HepG2 (cell line): ENCODE results near the gene MTRFR. TPM values are rescaled to one million over a fixed set of nuclear protein-coding genes. Genes with fewer than 3 reads are reported as not detected.

Experiments
- CBX5 ChIP-seq: sonication (generic); formaldehyde crosslinking; IDR thresholded peaks from 2 replicates; pipeline ENCODE4 v1.4.0; 2020; ENCODE audit warnings: missing genetic modification reagents, borderline replicate concordance
- HDAC6 ChIP-seq: fragments of 200-600 bp; sonication (generic); IDR thresholded peaks from 2 replicates; pipeline ENCODE4 v1.7.0; 2017; ENCODE audit warnings: mild to moderate bottlenecking, antibody characterized with exemption, low read length, low read depth
- MATR3 ChIP-seq: sonication (generic); formaldehyde crosslinking; IDR thresholded peaks from 2 replicates; pipeline ENCODE4 v1.4.0; 2020; ENCODE audit warnings: missing genetic modification reagents
- NBN ChIP-seq: fragments of 450-650 bp; conservative IDR thresholded peaks from 2 replicates; pipeline ENCODE4 v1.6.1; 2017
- ONECUT2 ChIP-seq: sonication (generic); formaldehyde crosslinking; IDR thresholded peaks from 2 replicates; pipeline ENCODE4 v1.4.0; 2020; ENCODE audit warnings: missing genetic modification reagents
- SOX13 ChIP-seq, 3 experiments: fragments of 450-650 bp in 1 of 3; sonication (generic) in 1 of 3; formaldehyde crosslinking in 1 of 3; IDR thresholded peaks in 2 of 3; conservative IDR thresholded peaks in 1 of 3; 2 replicates each; pipeline versions ENCODE4 v1.5.0 to v1.6.1; 2016 to 2020; ENCODE audit warnings: antibody characterized with exemption in 1 of 3, mild to moderate bottlenecking in 1 of 3, missing compliant biosample characterization in 1 of 3, missing genetic modification reagents in 1 of 3, moderate library complexity in 1 of 3
- ZNF30 ChIP-seq: sonication (generic); formaldehyde crosslinking; IDR thresholded peaks from 2 replicates; pipeline ENCODE4 v1.5.0; 2020; ENCODE audit warnings: mild to moderate bottlenecking, missing genetic modification reagents
- ZNF569 ChIP-seq: sonication (generic); formaldehyde crosslinking; IDR thresholded peaks from 2 replicates; pipeline ENCODE4 v1.5.0; 2020; ENCODE audit warnings: mild to moderate bottlenecking, missing genetic modification reagents, moderate library complexity, borderline replicate concordance
- polyA plus RNA-seq, 8 experiments: library from polyadenylated mRNA; depleted of rRNA in 3 of 8; stranded (reverse) in 7 of 8; unstranded in 1 of 8; fragments of >200 nt; fragmentation: Illumina TruSeq in 4 of 8; extraction: Trizol in 4 of 8; gene quantifications; 2 replicates each; pipeline versions ENCODE4 v1.2.1 to v1.2.3, GENCODE V29; 2011 to 2016; ENCODE audit warnings: low read depth in 4 of 8, missing spikeins in 1 of 8, mixed read lengths in 1 of 8; ENCODE audit not compliant: insufficient read depth in 1 of 8
- total RNA-seq, 5 experiments: library from RNA; depleted of rRNA; stranded (reverse); fragments of >200 nt; fragmentation: Illumina TruSeq; extraction: Trizol; gene quantifications; 2 replicates each; pipeline ENCODE4 v1.2.3, GENCODE V29; 2016; ENCODE audit warnings: low read depth in 1 of 5
- TF ChIP-seq, protein P1 (sequence below), 2 experiments: fragments of 450-650 bp in 1 of 2; sonication (generic) in 1 of 2; formaldehyde crosslinking in 1 of 2; IDR thresholded peaks; 2 replicates each; pipeline versions ENCODE4 v1.6.1 to v1.8.0; 2016 to 2022; ENCODE audit warnings: antibody characterized with exemption in 1 of 2, mild to moderate bottlenecking in 1 of 2, missing genetic modification reagents in 1 of 2
- TF ChIP-seq, protein P2 (sequence below): sonication (generic); formaldehyde crosslinking; conservative IDR thresholded peaks from 2 replicates; pipeline ENCODE4 v1.8.0; 2022; ENCODE audit warnings: missing genetic modification reagents
- TF ChIP-seq, protein P3 (sequence below): sonication (generic); formaldehyde crosslinking; IDR thresholded peaks from 2 replicates; pipeline ENCODE4 v1.4.0; 2020; ENCODE audit warnings: mild to moderate bottlenecking, missing genetic modification reagents
- TF ChIP-seq, protein P4 (sequence below): sonication (generic); formaldehyde crosslinking; IDR thresholded peaks from 2 replicates; pipeline ENCODE4 v1.4.0; 2020; ENCODE audit warnings: missing genetic modification reagents
- TF ChIP-seq, protein P5 (sequence below): sonication (generic); formaldehyde crosslinking; IDR thresholded peaks from 2 replicates; pipeline ENCODE4 v1.5.0; 2020; ENCODE audit warnings: missing genetic modification reagents, mild to moderate bottlenecking, borderline replicate concordance

Gene MTRFR
- total and polyA plus RNA-seq, 2 of the 13 experiments (the other 11 are each of a cell fraction or from before 2014, with no cell fraction given) = 7.1 to 9.9 TPM

DNA sequence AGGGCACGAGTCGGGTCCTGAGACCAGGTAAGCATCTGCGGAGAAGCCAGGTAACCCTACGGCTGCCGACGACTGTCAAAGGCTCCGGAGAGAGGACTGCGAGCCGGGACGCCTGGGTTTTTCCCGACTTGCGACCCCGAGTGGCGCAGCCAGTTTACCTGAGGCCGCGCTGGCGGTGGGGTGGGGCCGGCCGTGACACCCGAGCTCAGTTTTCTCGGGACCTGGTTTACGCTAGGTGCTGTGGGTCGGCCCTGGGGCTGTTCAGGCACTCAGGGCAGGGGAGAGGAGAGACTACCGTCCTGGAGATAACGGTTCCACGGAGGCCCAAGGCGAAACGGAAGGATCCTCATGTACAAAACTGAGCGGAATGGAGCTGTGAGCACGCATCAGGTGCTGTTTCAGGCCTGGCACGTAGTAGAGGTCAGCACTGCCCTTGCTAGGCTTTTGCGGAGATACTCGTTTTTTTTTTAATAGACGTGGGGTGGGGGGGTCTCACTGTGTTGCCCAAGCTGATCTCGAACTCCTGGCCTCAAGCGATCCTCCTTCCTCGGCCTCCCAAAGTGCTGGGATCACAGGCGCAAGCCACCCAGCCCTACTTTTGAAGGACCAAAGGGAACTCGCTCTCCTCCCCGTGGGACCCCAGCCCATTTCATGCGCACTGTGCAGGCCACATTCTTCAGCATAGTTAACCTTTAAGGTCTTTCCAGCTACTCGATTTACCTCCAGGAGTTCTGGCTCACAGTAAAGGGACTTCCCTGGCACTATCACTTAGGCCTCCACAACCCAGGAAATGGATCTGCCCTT lies 471 bp downstream of the MTRFR start (continued):
- TF ChIP-seq, protein P1, sequence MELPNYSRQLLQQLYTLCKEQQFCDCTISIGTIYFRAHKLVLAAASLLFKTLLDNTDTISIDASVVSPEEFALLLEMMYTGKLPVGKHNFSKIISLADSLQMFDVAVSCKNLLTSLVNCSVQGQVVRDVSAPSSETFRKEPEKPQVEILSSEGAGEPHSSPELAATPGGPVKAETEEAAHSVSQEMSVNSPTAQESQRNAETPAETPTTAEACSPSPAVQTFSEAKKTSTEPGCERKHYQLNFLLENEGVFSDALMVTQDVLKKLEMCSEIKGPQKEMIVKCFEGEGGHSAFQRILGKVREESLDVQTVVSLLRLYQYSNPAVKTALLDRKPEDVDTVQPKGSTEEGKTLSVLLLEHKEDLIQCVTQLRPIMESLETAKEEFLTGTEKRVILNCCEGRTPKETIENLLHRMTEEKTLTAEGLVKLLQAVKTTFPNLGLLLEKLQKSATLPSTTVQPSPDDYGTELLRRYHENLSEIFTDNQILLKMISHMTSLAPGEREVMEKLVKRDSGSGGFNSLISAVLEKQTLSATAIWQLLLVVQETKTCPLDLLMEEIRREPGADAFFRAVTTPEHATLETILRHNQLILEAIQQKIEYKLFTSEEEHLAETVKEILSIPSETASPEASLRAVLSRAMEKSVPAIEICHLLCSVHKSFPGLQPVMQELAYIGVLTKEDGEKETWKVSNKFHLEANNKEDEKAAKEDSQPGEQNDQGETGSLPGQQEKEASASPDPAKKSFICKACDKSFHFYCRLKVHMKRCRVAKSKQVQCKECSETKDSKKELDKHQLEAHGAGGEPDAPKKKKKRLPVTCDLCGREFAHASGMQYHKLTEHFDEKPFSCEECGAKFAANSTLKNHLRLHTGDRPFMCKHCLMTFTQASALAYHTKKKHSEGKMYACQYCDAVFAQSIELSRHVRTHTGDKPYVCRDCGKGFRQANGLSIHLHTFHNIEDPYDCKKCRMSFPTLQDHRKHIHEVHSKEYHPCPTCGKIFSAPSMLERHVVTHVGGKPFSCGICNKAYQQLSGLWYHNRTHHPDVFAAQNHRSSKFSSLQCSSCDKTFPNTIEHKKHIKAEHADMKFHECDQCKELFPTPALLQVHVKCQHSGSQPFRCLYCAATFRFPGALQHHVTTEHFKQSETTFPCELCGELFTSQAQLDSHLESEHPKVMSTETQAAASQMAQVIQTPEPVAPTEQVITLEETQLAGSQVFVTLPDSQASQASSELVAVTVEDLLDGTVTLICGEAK (IDR thresholded peaks at IDR 0.05) = no peak
- TF ChIP-seq, protein P1 (CRISPR knock-in tag; IDR thresholded peaks at IDR 0.05) = no peak
- TF ChIP-seq HDAC6 = no peak
- TF ChIP-seq SOX13 (IDR thresholded peaks at IDR 0.05) = no peak
- no peak for TF ChIP-seq SOX13 (CRISPR knock-in tag; conservative IDR thresholded peaks at IDR 0.05 in 1 of 2, IDR thresholded peaks at IDR 0.05 in 1 of 2)
- TF ChIP-seq ZNF30 (CRISPR knock-in tag) = no peak
- no peak for TF ChIP-seq ONECUT2 (CRISPR knock-in tag)
- TF ChIP-seq NBN = no peak
- no peak for TF ChIP-seq ZNF569 (CRISPR knock-in tag)
- TF ChIP-seq, protein P2, sequence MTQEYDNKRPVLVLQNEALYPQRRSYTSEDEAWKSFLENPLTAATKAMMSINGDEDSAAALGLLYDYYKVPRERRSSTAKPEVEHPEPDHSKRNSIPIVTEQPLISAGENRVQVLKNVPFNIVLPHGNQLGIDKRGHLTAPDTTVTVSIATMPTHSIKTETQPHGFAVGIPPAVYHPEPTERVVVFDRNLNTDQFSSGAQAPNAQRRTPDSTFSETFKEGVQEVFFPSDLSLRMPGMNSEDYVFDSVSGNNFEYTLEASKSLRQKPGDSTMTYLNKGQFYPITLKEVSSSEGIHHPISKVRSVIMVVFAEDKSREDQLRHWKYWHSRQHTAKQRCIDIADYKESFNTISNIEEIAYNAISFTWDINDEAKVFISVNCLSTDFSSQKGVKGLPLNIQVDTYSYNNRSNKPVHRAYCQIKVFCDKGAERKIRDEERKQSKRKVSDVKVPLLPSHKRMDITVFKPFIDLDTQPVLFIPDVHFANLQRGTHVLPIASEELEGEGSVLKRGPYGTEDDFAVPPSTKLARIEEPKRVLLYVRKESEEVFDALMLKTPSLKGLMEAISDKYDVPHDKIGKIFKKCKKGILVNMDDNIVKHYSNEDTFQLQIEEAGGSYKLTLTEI (CRISPR knock-in tag) = no peak
- TF ChIP-seq MATR3 (CRISPR knock-in tag) = no peak
- TF ChIP-seq CBX5 = no peak
- TF ChIP-seq, protein P3, sequence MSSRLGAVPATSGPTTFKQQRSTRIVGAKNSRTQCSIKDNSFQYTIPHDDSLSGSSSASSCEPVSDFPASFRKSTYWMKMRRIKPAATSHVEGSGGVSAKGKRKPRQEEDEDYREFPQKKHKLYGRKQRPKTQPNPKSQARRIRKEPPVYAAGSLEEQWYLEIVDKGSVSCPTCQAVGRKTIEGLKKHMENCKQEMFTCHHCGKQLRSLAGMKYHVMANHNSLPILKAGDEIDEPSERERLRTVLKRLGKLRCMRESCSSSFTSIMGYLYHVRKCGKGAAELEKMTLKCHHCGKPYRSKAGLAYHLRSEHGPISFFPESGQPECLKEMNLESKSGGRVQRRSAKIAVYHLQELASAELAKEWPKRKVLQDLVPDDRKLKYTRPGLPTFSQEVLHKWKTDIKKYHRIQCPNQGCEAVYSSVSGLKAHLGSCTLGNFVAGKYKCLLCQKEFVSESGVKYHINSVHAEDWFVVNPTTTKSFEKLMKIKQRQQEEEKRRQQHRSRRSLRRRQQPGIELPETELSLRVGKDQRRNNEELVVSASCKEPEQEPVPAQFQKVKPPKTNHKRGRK = 0 out of 2 replicates have a peak, but pooled peaks have one; percentile 53
- TF ChIP-seq, protein P4, sequence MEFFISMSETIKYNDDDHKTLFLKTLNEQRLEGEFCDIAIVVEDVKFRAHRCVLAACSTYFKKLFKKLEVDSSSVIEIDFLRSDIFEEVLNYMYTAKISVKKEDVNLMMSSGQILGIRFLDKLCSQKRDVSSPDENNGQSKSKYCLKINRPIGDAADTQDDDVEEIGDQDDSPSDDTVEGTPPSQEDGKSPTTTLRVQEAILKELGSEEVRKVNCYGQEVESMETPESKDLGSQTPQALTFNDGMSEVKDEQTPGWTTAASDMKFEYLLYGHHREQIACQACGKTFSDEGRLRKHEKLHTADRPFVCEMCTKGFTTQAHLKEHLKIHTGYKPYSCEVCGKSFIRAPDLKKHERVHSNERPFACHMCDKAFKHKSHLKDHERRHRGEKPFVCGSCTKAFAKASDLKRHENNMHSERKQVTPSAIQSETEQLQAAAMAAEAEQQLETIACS (CRISPR knock-in tag) = no peak
- TF ChIP-seq, protein P5, sequence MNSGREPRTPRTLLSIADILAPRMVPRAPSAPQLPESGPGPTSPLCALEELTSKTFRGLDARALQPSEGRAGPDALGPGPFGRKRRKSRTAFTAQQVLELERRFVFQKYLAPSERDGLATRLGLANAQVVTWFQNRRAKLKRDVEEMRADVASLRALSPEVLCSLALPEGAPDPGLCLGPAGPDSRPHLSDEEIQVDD = no peak
